AG09309 (cell line): Measurements from ENCODE around the gene RIT2.

Experiments used
- DNase-seq: peaks from one replicate; pipeline ENCODE4 v3.0.0-alpha.2; 2010; ENCODE audit warnings: low read depth
- H3K4me3 ChIP-seq: 2 replicates; pipeline ENCODE4 v1.5.1; 2011; ENCODE audit warnings: mild to moderate bottlenecking, low read depth, low read length, moderate library complexity; ENCODE audit not compliant: control insufficient read depth
- CTCF ChIP-seq: IDR thresholded peaks from 2 replicates; pipeline ENCODE4 v1.5.1; 2011; ENCODE audit warnings: mild to moderate bottlenecking, low read depth, low read length, inconsistent platforms; ENCODE audit not compliant: insufficient read depth, control insufficient read depth; ENCODE audit errors: missing control alignments

Gene RIT2

GRCh38 chr18:43054815-43055519, 60.5 kb downstream of the RIT2 start:
- H3K4me3 ChIP-seq: no peak overlapping the region
- no peak for DNase-seq
- no peak for TF ChIP-seq CTCF

GRCh38 chr18:43049021-43049420, 66.5 kb downstream of the RIT2 start:
- H3K4me3 ChIP-seq: no peak overlapping the region
- TF ChIP-seq CTCF: no peak
- DNase-seq: no peak

GRCh38 chr18:43046322-43046721, 69.2 kb downstream of the RIT2 start:
- no peak for DNase-seq
- H3K4me3 ChIP-seq: no peak overlapping the region
- no peak for TF ChIP-seq CTCF

GRCh38 chr18:43043626-43044025, 71.9 kb downstream of the RIT2 start:
- TF ChIP-seq CTCF: no peak
- no peak overlapping the region for H3K4me3 ChIP-seq
- no peak for DNase-seq

- TF ChIP-seq CTCF: no peak
- DNase-seq: no peak
- no peak overlapping the region for H3K4me3 ChIP-seq
These were observed 75.2 kb downstream of the RIT2 start for GRCh38 chr18:43040281-43040680.

- no peak overlapping the region for H3K4me3 ChIP-seq
- TF ChIP-seq CTCF: no peak
- DNase-seq: no peak
These were observed 80.6 kb downstream of the RIT2 start for GRCh38 chr18:43034683-43035500.

- H3K4me3 ChIP-seq: no peak overlapping the region
- TF ChIP-seq CTCF: no peak
- DNase-seq: no peak
These were observed 84.3 kb downstream of the RIT2 start for GRCh38 chr18:43031169-43031568.
